SH-SY5Y (cell line): ENCODE results near the gene C11orf98.

ENCODE experiments used
- GATA2 ChIP-seq: IDR thresholded peaks from 2 replicates; pipeline ENCODE4 v1.6.1; 2011; ENCODE audit warnings: mild to moderate bottlenecking, low read depth, low read length
- GATA3 ChIP-seq: IDR thresholded peaks from 2 replicates; pipeline ENCODE4 v1.6.1; 2011; ENCODE audit warnings: low read depth, mild to moderate bottlenecking, low read length, moderate library complexity

- TF ChIP-seq GATA3 (no peak), GATA2 (no peak)
These were observed 719 bp upstream of the C11orf98 start for GRCh38 chr11:62665599-62666258.
